Sigmoid colon (tissue), 7 donors: ENCODE results near the gene TMEM129. TPM values are rescaled to one million over a fixed set of nuclear protein-coding genes. Genes with fewer than 3 reads are reported as not detected.

ENCODE experiments used
- DNase-seq: peaks from one replicate; pipeline ENCODE4 v3.0.0-alpha.2; 2019
- H3K27ac ChIP-seq, 4 donors: fragments of 200-600 bp; sonication (generic); one replicate each; pipeline ENCODE4 v1.5.1; 2016 to 2019; ENCODE audit warnings: mild to moderate bottlenecking in 1 of 4
- H3K27me3 ChIP-seq, 3 donors: fragments of 200-600 bp; sonication (generic); one replicate each; pipeline ENCODE4 v1.5.1; 2019; ENCODE audit warnings: mild to moderate bottlenecking in 1 of 3
- H3K36me3 ChIP-seq, 4 donors: fragments of 200-600 bp; sonication (generic); one replicate each; pipeline ENCODE4 v1.5.1; 2016 to 2019
- H3K4me1 ChIP-seq, 4 donors: fragments of 200-600 bp; sonication (generic); one replicate each; pipeline ENCODE4 v1.5.1; 2017 to 2019
- H3K4me3 ChIP-seq, 4 donors: fragments of 200-600 bp; sonication (generic); one replicate each; pipeline ENCODE4 v1.5.1; 2017 to 2019; ENCODE audit warnings: mild to moderate bottlenecking in 2 of 4, moderate library complexity in 1 of 4
- H3K9me3 ChIP-seq, 4 donors: fragments of 200-600 bp in 3 of 4; sonication (generic) in 3 of 4; one replicate each; pipeline versions ENCODE4 v1.5.1 to v1.6.1; 2013 to 2019
- EP300 ChIP-seq, 4 donors: sonication (generic); formaldehyde crosslinking; IDR thresholded peaks; one replicate each; pipeline ENCODE4 v1.6.1; 2017; ENCODE audit warnings: antibody characterized with exemption in 4 of 4
- POLR2A ChIP-seq, 2 donors: fragments of 450-650 bp; IDR thresholded peaks; one replicate each; pipeline ENCODE4 v1.6.1; 2016; ENCODE audit warnings: antibody characterized with exemption in 2 of 2, mild to moderate bottlenecking in 2 of 2, moderate library complexity in 2 of 2
- POLR2AphosphoS5 ChIP-seq, 4 donors: sonication (generic); formaldehyde crosslinking; IDR thresholded peaks; one replicate each; pipeline ENCODE4 v1.6.1; 2017; ENCODE audit warnings: antibody characterized with exemption in 4 of 4
- WGBS, 2 donors: extraction: QIAGEN DNeasy Blood & Tissue Kit; methylation state at CpG; one replicate each; pipeline ENCODE4 v1.1.7; 2013; 5-methylcytosine and 5-hydroxymethylcytosine counted together
- intact Hi-C: fragments of 100-400 bp; cut with DNase I; formaldehyde crosslinking; loops from one replicate; pipeline ENCODE4 v1.15.1; 2023
- polyA plus RNA-seq, 3 donors: library from polyadenylated mRNA; stranded (reverse); fragments of 200-250 nt; gene quantifications; one replicate each; pipeline ENCODE4 v1.2.3, GENCODE V29; 2013
- total RNA-seq, 4 donors: library from RNA; depleted of rRNA; stranded (reverse); fragments of >200 nt; gene quantifications; one replicate each; pipeline ENCODE4 v1.1.0, GENCODE V29; 2016
- TF ChIP-seq, protein P1 (sequence below), 4 experiments: fragments of 450-650 bp in 3 of 4; fragments of 200-600 bp in 1 of 4; IDR thresholded peaks; one replicate each; pipeline ENCODE4 v1.5.1; 2016 to 2019; ENCODE audit warnings: antibody characterized with exemption in 4 of 4, mild to moderate bottlenecking in 3 of 4, moderate library complexity in 2 of 4
- donor health status: healthy with polysubstance abuse.
- donor health status: Bipolar disorder and iron deficiency.
- donor health status: healthy.

Gene TMEM129
- total and polyA plus RNA-seq, 7 donors, result 16.9 to 51.4 (median 42.4) TPM

DNA sequence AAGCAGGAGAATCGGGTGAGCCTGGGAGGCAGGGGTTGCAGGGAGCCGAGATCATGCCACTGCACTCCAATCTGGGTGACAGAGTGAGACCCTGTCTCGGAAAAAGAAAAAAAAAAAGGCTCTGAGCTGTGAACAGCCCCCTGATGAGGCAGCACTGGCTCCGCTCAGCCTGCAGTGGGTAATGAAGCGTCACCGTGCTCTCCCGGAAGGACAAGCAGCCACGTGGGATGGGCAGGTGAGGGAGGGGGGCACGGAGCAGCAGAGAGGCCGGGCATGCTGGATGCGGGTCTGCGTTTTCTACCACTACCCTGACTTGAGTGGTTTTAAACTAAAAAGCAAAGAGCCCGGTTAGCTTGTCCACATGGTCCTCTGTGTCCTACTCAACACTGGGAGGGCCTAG, 15.7 kb upstream of the TMEM129 start:
- Histone ChIP-seq H3K36me3 (peaks cover 0 to 50% (median 28%) of the 10 kb centered on the region in 4 donors), H3K9me3 (peaks cover 0 to 5% (median 3%) of the 10 kb centered on the region in 4 donors), H3K4me3 (no peak overlapping the region), H3K27ac (no peak overlapping the region), H3K27me3 (no peaks in the 10 kb centered on the region), H3K4me1 (no peaks in the 10 kb centered on the region)
- intact Hi-C loops, result no loop called here
- WGBS, 2 donors, result 93% methylated on average over 13 of the region's 13 CpGs
- no peak for DNase-seq
- TF ChIP-seq EP300 (IDR thresholded peaks at IDR 0.05), result no peak
- TF ChIP-seq POLR2A (IDR thresholded peaks at IDR 0.05), result no peak
- TF ChIP-seq POLR2AphosphoS5 (IDR thresholded peaks at IDR 0.05), result no peak
- TF ChIP-seq, protein P1, sequence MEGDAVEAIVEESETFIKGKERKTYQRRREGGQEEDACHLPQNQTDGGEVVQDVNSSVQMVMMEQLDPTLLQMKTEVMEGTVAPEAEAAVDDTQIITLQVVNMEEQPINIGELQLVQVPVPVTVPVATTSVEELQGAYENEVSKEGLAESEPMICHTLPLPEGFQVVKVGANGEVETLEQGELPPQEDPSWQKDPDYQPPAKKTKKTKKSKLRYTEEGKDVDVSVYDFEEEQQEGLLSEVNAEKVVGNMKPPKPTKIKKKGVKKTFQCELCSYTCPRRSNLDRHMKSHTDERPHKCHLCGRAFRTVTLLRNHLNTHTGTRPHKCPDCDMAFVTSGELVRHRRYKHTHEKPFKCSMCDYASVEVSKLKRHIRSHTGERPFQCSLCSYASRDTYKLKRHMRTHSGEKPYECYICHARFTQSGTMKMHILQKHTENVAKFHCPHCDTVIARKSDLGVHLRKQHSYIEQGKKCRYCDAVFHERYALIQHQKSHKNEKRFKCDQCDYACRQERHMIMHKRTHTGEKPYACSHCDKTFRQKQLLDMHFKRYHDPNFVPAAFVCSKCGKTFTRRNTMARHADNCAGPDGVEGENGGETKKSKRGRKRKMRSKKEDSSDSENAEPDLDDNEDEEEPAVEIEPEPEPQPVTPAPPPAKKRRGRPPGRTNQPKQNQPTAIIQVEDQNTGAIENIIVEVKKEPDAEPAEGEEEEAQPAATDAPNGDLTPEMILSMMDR (IDR thresholded peaks at IDR 0.05), result no peak

GRCh38 chr4:1735215-1735614, 14.1 kb upstream of the TMEM129 start:
- TF ChIP-seq, protein P1 (IDR thresholded peaks at IDR 0.05), result no peak
- no peak for TF ChIP-seq POLR2A (IDR thresholded peaks at IDR 0.05)
- no peak for TF ChIP-seq POLR2AphosphoS5 (IDR thresholded peaks at IDR 0.05)
- TF ChIP-seq EP300 (IDR thresholded peaks at IDR 0.05), result no peak
- peaks cover 0 to 46% (median 30%) of the 10 kb centered on the region in 4 donors for H3K36me3 ChIP-seq
- H3K27me3 ChIP-seq, result no peaks in the 10 kb centered on the region
- WGBS, 2 donors, result 93 to 94% methylated on average over 20 of the region's 20 CpGs
- H3K4me1 ChIP-seq, result no peaks in the 10 kb centered on the region
- no peak overlapping the region for H3K27ac ChIP-seq
- no peak for DNase-seq
- no peak overlapping the region for H3K4me3 ChIP-seq
- intact Hi-C loops, result no loop called here
- peaks cover 0 to 5% (median 3%) of the 10 kb centered on the region in 4 donors for H3K9me3 ChIP-seq

DNA sequence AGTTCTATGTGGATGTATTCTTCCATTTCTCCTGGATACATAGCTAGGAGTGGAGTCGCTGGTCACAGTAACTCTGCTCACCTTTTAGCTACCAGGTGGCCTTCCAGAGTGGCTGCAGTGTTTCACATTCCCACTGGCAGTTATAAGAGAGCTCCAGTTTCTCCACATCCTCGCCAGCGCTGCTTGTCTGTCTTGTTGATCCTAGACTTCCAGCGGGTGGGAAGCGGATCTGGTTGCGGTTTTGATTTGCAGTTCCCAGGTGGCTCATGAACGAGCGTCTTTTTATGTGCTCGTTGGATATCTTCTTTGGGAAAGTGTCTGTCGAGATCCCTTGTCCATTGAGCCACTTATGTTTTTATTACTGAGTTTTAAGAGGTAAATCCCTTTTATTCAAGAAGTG, 11.8 kb upstream of the TMEM129 start:
- peaks cover 0 to under 1% (median under 1%) of the 10 kb centered on the region in 4 donors for H3K9me3 ChIP-seq
- 94 to 96% methylated on average over 10 of the region's 10 CpGs for WGBS, 2 donors
- intact Hi-C loops, result no loop called here
- H3K4me1 ChIP-seq, result peaks cover 0 to 8% (median 0%) of the 10 kb centered on the region in 4 donors
- H3K27ac ChIP-seq, result no peak overlapping the region
- no peak overlapping the region for H3K4me3 ChIP-seq
- no peaks in the 10 kb centered on the region for H3K27me3 ChIP-seq
- TF ChIP-seq POLR2AphosphoS5 (IDR thresholded peaks at IDR 0.05), result no peak
- no peak for TF ChIP-seq EP300 (IDR thresholded peaks at IDR 0.05)
- no peak for TF ChIP-seq POLR2A (IDR thresholded peaks at IDR 0.05)
- TF ChIP-seq, protein P1 (IDR thresholded peaks at IDR 0.05), result no peak
- H3K36me3 ChIP-seq, result peaks cover 0 to 47% (median 24%) of the 10 kb centered on the region in 4 donors
- DNase-seq, result no peak

DNA sequence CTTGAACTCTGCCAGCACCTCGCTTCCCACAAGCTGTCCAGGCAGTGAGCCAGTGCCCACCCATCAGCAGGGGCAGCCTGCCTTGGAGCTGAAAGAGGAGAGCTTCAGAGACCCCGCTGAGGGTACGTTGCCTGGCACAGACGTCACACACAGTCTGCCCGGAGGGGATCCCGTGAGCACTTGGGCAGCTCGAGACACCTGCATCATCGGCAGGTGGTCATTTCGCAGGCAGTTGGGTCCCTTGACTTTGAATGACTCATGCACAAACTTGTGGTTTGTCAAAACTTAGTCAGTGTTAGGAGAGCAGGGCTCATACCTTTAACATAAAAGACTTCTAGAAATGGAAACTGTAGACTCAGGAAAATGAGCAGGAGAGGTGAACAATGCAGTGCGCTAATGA, 10.1 kb upstream of the TMEM129 start:
- H3K9me3 ChIP-seq, result no peaks in the 10 kb centered on the region
- H3K36me3 ChIP-seq, result peaks cover 0 to 36% (median 17%) of the 10 kb centered on the region in 4 donors
- DNase-seq, result no peak
- no peak overlapping the region for H3K27ac ChIP-seq
- peaks cover 0 to 8% (median 4%) of the 10 kb centered on the region in 4 donors for H3K4me1 ChIP-seq
- intact Hi-C loops, result no loop called here
- 90 to 95% methylated on average over 10 of the region's 10 CpGs for WGBS, 2 donors
- H3K27me3 ChIP-seq, result no peaks in the 10 kb centered on the region
- H3K4me3 ChIP-seq, result no peak overlapping the region
- TF ChIP-seq EP300 (IDR thresholded peaks at IDR 0.05) (no peak), POLR2AphosphoS5 (IDR thresholded peaks at IDR 0.05) (no peak), POLR2A (IDR thresholded peaks at IDR 0.05) (no peak)
- TF ChIP-seq, protein P1 (IDR thresholded peaks at IDR 0.05), result no peak
